NCI-H1048 (cell line): ENCODE measurements around the gene CHERP.

ENCODE experiments used
- DNase-seq: peaks from one replicate; lab custom pipeline; 2025; lab: John Stamatoyannopoulos, UW

The CHERP gene

DNA sequence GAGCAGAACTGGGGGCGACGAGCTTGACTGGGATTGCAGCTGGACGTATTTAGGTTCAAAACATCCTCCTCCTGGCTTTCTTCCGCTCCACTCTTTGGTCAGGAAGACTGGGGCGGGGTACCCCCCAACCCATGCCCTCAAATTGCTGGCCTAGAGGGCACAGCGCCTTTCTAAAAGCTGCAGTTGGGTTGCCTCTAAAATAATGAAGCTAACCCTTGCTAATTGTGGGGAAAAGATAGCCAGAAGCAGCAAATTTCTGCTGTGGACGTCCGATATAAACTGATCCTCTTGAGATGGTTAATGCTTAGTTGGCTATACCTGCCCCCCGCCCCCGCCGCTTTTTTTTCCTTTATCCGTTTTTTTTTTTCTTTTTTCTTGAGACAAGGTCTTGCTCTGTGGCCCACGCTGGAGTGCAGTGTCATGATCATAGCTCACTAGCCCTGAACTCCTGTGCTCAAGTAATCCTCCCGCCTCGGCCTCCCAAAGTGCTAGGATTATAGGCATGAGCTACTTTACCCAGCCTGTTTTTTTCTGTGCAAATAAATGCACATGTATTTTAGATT lies 754 bp upstream of the CHERP start:
- no peak for DNase-seq

DNA sequence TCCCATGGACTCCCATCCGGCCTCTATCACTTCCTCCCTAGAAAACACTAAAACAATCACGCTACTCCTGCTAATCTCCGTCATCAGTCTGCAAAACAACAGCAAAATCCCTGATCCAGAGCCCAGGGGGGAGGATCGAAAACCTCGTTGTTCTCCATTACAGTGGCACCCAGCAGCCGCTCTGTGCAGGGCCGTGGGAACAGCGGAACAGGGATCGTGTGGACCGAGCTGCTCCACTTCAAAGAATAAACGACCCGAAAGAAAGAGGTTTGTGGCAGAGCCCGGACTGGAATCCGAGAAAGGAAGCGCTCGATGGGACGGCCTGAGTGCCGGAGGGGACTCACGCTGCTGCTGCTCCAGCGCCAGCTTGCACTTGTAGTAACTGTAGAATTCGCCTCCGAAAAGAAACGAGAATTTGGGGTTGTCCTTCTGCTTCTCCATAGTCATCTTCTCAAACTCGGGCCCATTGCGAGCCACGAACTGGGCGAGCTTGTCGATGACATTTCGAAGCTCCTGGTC lies 652 bp downstream of the CHERP start:
- DNase-seq, result no peak

DNA sequence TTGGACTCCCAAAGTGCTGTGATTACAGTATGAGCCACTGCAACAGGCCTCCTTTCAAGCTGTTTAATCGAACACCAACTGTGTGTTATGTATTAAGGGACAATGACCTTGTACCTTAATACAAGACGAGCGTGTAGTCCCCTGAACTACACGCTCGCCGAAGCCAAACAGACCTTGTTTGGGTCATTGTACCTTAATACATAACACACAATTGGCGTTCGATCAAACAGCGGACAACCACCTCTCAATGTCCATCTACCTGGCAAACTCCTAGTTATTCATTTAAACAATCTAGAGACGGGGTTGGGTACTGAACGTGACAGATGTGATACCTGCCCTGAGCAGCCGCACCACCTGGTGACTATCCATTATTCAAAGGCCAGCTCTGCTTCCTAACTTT lies 1.3 kb downstream of the CHERP start:
- DNase-seq, result no peak

DNA sequence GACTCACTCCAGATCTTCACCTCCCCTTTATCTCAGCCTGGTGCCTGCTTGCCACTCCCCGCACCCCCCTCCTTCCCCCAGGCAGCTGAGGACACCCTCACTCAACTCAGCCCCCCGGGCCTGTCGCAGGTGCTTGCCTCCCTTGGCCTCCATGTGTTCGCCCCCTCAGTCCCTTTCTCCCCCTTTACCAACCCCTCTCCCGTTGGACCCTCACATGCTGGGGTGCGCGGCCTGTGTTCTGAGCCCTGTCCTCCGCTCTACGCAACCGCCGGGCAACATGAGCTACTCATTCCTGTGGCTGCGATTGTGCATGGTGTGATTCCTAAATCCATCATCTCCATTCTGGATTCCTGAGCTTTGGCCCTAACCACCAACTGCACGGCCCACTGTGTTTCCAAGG lies 5.1 kb downstream of the CHERP start:
- DNase-seq, result no peak

DNA sequence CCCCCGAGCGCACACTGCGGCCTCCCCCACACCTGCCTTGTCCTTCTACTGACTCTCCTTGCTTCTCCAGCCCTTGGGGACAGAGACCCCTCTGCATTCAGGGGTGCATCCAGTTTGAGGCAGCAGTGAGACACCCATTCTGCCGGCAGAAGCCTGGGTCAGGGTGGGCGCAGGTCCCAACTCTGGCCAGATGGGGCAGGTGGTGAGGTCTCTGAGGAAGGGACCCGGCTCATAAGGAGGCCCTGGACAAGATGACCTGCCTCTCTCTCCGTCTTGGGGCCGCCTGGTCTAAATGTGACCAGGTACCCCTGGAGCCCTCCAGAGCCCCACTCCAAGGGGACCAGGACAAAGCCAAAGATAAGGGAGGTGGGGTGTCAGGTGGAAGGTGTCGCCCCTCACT lies 6.1 kb downstream of the CHERP start:
- DNase-seq, result no peak

DNA sequence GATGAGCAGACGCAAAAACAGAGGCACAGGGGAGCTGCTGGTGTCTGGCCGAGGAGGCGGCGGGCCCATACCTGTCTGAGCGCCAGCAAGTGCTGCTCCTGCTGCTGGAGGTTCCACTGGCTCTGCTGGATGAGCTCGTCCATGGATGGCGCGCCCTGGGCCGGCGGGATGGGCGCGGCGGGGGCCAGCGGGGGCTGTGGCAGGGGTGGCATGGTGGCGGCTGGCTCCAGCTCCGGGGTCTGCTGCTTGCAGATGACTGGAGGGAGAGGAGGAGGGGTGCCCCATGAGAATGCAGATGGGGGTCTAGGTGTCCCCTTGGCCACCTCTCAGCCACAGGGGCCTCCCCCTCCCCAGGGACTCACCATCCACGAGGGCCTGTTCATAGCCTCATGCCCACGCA lies 6.9 kb downstream of the CHERP start:
- no peak for DNase-seq

DNA sequence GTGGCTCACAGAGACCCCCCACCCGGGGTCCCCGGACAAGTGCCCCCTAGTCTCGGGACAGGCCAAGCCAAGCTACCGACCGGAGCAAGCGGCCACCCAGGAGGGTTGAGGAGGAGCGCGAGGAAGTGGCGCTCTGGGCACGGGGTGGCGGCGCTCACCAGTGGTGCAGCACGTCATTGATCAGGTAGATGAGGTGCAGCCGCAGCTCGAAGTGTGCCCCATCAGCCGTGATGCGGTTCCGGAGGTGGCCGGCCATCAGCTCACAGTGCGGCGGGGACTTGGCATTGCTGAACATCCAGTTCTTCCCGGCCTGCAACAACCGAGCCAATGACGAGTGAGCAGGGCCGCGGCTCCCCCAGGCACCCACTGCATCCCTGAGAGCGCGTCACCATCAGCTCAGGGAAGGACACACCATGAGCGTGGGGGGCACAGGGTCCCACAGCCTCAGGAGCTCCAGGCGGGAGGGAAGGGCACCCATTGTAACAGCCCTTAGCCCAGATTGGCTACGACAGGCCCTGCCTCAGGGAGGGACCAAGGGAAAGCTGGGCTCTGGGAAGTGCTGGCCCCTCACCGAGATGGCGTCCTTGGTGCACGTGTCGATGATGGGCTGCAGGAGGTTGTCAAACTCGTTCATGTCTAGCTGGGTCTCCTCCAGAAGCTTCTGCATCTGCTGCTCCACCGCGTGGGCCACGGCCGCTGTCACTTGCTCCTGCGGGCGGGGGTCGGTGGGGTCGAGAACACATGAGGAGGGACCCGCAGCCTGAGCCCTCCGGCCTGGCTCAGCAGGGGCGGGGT lies 9.6 kb downstream of the CHERP start:
- no peak for DNase-seq

DNA sequence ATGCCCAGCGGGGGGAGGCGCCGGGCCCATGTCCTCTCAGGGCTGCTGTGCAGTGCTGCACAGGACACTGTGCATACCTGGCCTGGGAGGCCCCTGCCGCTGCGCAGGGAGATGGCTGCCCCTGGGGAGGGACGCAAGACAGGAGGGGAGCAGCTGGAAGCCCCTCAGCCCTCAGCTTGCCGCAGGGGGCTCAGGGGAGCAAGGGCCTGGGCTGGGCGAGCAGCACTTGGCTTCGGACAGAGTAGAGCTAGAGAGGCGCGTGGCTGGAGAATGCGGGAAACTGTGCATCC lies 10.9 kb downstream of the CHERP start:
- no peak for DNase-seq

DNA sequence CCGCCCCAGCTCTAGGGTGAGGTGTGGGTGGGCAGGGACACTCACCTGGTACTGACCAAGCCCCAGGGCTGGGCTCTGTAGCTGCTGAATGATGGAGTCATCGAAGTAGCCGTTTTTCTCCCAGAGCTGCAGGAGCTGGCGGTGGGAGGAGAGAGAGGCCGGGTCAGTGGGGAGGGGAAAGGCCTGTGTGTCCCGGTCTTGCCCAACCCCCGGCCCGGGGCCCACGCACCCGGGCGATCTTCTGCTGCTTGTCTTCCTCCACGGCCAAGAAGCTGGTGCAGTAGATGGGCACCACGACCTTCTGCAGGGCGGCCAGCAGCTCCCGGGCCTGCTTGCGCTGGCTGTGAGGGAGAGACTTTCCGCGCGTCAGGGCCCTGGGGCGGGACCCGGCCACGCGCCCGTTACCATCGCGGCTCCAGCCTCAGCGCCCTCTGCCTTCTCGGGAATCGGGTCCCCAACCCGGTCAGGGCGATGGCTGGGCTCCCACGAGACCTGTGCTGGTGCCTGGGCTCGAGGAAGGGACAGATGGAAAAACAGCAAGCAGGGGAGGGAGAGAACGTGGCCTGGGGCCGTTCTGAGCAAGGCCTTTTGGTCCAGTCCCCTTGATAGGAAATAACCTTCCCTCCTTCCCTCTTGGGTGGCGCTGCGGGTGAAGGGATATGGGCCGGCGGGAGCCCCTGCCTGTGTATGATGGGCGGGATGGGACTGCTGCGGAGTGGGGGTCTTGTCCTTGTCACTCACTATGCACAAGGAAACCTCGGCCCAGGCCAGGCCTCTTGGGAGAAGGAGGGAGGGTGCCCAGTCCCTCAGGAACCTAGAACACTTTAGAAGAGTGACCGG lies 11.5 kb downstream of the CHERP start:
- no peak for DNase-seq

DNA sequence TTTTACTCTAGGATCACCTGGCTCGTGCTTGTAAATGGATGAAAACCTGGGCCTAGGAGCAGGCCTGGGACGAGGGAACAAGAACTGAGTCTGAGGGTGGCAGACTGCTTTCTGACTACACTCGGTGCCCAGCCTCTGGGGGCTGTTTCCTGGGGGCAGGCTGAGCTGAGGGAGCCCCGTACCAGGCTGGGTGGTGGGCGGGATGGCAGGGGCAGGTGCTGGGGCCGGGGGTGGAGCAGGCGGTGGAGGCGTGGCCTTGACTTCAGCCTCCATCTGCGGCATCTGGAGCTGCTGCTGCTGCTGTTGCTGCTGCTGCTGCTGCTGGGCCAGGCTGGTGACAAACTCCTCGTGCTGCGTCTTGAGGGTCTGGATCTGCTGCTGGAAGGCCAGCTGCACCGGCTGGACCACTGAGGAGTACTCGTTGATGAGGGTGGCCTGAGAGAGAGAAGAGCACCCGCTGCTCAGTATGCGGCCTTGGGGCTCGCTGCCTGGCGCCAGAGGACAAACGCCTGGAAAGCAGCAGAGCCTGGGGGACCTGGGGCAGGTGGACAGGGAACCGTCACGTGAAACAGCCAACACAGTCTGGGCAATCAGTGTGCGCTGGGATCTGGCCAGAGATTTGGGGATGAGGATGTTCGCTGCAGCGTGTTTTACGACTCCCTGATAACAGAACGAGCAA lies 12.6 kb downstream of the CHERP start:
- no peak for DNase-seq

DNA sequence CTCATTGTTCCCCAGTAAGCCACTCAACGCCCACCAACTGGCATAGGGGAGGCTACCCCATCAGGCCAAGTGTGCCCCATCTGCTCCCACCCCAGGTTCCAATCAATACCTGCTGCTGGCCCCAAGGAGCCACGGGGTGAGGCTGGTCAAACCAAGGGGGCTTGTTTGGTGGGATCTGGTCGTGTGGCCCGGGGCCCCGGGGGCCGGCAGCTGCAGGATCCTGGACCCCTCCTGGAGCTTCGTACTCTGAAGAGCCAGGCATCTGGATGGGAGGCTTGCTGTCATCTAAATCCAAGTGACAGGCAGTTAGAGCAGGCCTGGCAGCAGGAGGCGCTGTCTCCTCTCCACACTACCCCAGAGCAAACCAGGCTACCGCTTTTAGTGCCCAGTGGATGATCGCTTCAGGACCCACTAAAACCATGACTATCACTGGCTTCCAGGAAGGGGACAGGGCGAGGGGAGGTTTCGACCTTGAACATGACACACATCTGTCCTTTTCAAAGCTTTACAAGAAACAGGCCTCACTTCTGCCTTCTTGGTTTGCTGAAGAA lies 14.2 kb downstream of the CHERP start:
- no peak for DNase-seq

DNA sequence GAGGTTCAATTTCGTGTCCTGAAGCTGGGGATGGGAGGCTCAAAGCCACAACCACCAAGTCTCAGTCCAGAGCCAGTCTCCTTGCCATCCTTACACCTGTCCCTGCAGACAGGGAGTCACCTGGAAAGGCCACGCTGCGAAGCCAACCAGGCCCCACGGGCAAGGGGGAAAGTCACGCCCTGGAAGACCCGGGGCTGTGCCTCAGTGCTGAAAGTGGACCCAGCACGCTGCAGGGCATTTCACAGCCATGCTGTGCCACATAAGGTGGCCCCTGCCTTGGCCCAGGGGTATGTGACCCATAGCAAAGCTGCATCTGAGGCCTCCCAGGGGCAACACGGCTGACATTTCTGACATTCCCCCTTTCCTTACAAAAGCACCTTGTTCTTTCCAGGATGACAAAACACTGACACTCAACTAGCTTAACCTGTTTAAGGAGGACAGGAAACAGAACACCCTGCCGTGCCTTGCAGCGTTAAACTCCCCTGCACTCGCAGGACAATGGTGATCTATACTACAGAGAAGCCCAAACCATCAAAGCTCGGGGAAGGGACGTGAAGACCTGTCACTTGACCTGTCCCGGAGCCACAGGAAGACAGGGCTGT lies 14.8 kb downstream of the CHERP start:
- DNase-seq, result no peak

DNA sequence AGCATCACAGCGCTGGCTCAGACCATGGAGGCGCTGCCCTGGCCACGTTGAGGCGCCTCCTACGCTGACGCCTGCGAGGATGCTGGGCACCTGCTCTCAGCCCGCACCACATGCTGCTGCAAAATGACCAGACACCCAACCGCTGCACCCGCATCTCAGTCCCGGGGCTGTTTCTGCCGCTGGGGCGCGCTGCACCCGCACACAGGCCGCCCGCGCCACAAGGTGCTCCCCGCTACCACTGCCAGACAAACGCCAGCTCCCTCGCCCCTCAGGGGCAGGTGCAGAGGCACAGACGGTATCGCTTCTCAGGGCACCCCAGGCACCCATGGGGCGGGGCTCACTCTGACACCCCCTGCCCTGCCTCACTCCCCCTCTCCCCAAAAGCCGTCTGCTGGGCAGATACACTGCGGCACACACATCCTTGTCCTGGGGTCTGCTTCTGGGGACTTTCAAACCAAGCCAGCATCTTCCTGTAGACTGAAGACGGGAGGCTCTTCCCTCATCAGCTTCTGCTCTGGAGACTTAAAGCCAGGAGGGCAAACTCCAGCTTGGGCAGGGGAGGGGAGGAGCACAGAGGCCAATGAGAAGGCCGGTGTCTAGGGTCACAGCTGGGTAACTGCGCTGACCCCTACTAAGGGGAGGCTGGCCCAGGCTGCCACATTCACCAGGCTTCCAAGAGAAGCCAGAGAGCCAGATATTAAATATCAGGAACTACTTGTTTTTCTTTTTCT lies 16.3 kb downstream of the CHERP start:
- no peak for DNase-seq

DNA sequence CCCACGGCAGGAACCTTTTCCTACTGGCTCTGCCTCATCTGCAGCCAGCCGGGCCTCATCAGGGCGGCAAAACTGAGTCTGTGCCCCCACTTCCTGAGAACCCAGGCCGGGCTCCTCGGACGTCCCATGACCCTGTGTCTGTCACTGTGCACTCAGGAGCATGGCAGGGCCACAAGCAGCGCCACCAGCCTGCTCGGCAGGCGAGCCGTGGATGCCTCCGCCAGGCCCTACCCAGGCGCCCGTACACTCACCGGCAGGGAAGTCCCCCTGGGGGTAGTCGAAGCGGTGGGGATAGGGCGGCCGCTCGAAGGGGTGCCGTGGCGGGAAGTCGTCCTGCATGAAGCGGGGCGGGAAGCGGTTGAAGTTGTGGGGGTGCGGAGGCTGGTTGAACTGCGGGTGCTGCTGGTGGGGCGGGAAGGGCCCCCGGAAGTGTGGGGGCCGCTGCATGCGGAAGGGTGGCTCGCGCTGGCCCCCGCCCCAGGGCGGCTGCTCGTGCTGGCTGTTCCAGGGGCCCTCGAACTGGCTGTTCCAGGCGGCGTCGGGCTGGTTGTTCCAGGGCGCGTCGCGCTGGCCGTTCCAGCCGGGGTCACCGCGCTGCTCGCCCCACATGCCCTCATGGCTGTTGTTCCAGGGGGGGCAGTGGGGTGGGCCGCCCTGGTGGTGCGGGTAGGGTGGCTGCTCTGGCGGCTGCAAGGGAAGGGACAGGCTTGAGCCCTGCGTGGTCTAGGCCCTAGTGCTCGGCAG lies 17.1 kb downstream of the CHERP start:
- DNase-seq, result no peak

DNA sequence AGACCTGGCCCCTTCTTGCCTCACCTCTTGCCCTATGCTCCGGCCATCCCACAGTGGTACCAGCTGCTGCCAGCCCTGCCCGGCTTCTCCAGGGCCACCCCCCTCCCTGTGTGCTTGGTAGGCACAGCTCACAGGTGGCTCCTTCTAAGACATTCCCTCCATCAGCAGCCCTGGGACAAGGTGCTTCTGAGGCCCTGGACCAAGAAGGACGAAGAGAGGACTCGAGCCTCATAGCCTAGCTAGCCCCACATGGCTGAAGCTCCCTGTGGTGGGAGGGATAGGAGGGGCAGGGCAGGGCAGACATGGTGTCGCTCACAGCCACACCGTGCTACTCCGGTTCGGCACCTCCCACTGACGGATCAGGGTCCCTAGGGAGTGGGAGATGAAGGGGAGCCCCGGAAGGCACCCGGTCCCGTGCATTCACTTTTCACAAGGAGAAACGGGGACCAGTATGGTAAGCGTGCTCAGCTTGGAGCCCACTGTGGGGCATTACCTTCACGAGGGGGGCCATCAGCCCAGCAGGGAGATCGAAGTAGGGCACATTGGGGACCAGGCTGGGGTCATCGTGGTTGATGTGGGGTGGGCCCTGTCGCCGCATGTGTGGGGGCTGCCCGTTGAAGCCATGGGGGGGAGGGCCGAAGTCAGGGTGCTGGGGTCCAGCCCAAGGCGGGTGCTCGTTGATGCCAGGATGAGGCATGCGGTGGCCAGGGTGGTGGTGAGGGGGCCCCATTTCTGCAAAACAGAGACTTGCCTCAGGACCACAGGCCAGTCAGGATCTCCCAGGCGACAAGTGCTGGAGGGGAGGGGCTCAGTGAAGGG lies 19.5 kb downstream of the CHERP start:
- DNase-seq, result no peak

DNA sequence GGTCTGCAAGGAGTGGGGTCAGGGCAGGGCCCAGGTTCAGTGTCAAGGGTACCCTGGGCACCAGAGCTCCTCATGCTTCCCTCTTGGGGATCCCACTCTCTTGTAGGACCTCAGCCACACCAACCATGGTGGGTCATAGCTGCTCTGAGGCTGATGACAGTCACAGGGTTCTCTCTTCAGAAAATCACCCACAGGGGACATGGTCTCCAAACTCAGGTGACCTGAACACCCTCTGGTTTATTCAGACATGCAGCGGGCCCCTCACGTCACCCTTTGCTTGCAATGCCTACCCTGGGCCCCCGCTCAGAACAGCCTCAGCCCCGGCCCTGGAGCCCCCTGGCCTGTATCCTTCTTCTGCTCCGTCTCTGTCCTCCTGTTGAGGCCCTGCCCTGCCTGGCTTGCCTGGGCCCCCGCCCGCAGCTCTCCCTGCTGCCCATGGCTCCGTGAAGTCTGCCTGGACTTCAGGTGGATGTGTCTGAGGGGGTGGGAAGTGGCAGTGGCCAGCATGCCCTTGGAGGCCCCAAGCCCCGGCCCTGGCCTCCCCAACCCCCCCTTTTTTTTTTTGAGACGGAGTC lies 20.4 kb downstream of the CHERP start:
- no peak for DNase-seq

DNA sequence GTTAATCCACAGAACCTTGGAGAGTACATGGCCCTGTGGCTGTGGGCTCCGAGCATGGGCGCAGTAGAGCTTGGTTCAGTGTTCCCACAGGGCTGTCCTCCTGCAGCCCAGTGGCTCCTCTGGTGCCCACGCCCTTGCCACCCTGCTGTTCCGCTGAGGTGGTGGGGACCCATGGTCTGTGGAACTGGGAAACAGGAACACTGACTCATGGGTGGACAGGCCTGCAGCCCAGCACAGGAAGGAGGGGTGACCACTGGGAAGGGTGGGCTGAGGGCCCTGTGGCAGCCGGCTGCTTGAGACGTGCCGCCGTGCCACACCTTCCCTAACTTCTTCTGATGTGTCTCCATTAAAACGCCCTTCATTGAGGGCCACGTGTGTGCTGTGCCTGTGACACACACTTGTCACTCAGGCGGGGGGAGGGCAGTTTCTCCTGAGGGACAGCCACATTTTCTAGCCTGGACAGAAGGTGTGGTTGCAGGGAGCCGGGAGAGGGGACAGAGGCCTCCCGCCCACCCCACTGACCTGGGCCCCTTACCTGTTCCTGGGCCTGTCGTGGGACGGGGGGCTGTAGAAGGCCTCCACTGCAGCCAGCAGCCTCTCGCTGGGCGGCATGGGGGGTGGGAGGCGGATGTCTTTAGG lies 21.1 kb downstream of the CHERP start:
- DNase-seq, result no peak

DNA sequence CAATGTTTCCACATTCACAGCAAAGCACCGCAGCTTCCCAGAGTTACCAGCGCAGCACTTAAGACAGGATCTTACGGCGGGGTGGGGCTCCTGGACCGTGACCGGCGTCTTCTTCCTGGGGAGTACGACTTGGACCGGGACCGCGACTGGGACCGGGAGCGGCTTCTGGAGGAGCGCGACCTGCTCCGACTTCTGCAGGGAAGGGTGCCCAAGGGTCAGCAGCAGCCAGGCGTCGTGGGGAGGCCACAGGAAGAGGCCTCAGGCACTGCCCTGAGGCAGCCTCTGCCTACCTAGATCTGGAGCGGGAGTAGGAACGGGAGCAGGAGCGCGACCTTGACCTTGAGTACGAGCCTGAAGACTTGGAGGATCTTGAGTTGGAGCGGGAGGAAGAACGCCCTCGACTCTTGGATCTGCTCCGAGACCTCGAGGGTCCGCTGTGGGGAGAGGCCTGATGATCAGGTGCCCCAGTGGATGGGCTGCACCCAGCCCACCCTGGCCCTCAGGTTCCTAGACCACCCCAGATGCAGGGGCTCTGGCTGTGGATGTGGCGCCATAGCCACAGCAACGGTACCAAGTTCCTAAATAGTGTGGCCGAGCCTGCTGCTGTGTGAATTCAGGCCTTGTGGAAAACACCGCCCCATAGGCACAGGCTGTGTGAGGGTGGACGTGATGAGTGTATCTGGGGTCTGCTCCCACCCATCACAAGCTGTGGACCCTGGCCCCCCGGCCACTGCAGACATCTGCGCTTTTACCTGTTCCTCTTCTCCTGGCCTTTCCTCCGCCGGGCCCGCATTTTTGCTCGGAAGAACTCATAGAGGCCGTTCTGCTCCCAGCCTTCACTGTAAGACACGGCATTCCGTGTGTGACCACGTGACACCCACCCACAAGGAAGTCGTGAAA lies 21.9 kb downstream of the CHERP start:
- DNase-seq, result no peak
